ENCODE data around the gene ESYT2. TPM values are rescaled to one million over a fixed set of nuclear protein-coding genes. Genes with fewer than 3 reads are reported as not detected.
A peak's percentile ranks its signal among the peaks of the same experiment; 100 is the strongest.

Gene ESYT2
- total and polyA plus RNA-seq, 9 of the 15 experiments (the other 6 are each of a cell fraction or from before 2014, with no cell fraction given), result 5.8 to 86.9 (median 64.7) TPM

GRCh38 chr7:158865462-158865922 lies 36.2 kb upstream of the ESYT2 start (continued):
- TF ChIP-seq E2F3 (CRISPR knock-in tag; IDR thresholded peaks at IDR 0.05) (peak; percentile 68; the same call in 1 of the 2 replicates), CBFA2T3 (IDR thresholded peaks at IDR 0.05) (no peak), IRF1 (CRISPR knock-in tag; IDR thresholded peaks at IDR 0.05; ENCODE audit: borderline replicate concordance) (peak; percentile 66; the same call in 1 of the 2 replicates), DDX20 (tag; IDR thresholded peaks at IDR 0.05; ENCODE audit: low read depth) (no peak), TCF7L2 (IDR thresholded peaks at IDR 0.05; ENCODE audit: low read depth, low read length) (no peak), ETV6 (IDR thresholded peaks at IDR 0.05; ENCODE audit: borderline replicate concordance in 1 of 2, low read depth in 2 of 2, low read length in 1 of 2) (no peak), ETV6 (CRISPR knock-in tag; IDR thresholded peaks at IDR 0.05; ENCODE audit: borderline replicate concordance) (no peak), PCBP2 (IDR thresholded peaks at IDR 0.05; ENCODE audit: low read depth, low read length, poor library complexity, severe bottlenecking) (no peak), SETDB1 (IDR thresholded peaks at IDR 0.05; ENCODE audit: low read length) (no peak), TAF15 (IDR thresholded peaks at IDR 0.05; ENCODE audit: low read depth, low read length) (no peak), POLR3G (IDR thresholded peaks at IDR 0.05; ENCODE audit: extremely low read depth, insufficient read length, insufficient replicate concordance) (no peak), HEY1 (CRISPR knock-in tag; IDR thresholded peaks at IDR 0.05; ENCODE audit: borderline replicate concordance) (0 out of 2 replicates have a peak, but pooled peaks have one; percentile 36), CREM (IDR thresholded peaks at IDR 0.05; ENCODE audit: low read depth) (no peak), HDAC2 (IDR thresholded peaks at IDR 0.05) (peak; percentile 42; the same call in 1 of the 2 replicates), POLR2B (IDR thresholded peaks at IDR 0.05; ENCODE audit: low read depth, partially characterized antibody) (no peak), CLOCK (CRISPR knock-in tag; IDR thresholded peaks at IDR 0.05; ENCODE audit: borderline replicate concordance) (no peak), ZNF232 (CRISPR knock-in tag; IDR thresholded peaks at IDR 0.05) (0 out of 2 replicates have a peak, but pooled peaks have one; percentile 31), PML (IDR thresholded peaks at IDR 0.05; ENCODE audit: low read length) (no peak), ZNF12 (CRISPR knock-in tag; IDR thresholded peaks at IDR 0.05) (no peak), SLC30A9 (CRISPR knock-in tag; IDR thresholded peaks at IDR 0.05) (no peak), ELK1 (CRISPR knock-in tag; IDR thresholded peaks at IDR 0.05) (no peak), BACH1 (tag; IDR thresholded peaks at IDR 0.05) (peak; percentile 44; the same call in 1 of the 2 replicates), ZEB2 (IDR thresholded peaks at IDR 0.05) (no peak), WHSC1 (IDR thresholded peaks at IDR 0.05; ENCODE audit: low read length) (no peak), STAT5A (IDR thresholded peaks at IDR 0.05; ENCODE audit: borderline replicate concordance, low read length) (no peak)
- TF ChIP-seq, protein P1, sequence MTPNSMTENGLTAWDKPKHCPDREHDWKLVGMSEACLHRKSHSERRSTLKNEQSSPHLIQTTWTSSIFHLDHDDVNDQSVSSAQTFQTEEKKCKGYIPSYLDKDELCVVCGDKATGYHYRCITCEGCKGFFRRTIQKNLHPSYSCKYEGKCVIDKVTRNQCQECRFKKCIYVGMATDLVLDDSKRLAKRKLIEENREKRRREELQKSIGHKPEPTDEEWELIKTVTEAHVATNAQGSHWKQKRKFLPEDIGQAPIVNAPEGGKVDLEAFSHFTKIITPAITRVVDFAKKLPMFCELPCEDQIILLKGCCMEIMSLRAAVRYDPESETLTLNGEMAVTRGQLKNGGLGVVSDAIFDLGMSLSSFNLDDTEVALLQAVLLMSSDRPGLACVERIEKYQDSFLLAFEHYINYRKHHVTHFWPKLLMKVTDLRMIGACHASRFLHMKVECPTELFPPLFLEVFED (CRISPR knock-in tag; conservative IDR thresholded peaks at IDR 0.05), result 0 out of 2 replicates have a peak, but pooled peaks have one; percentile 45

Measured in K562 (cell line).